Ascending aorta (tissue), 2 donors: Measurements from ENCODE around the gene TMEM132D. TPM values are rescaled to one million over a fixed set of nuclear protein-coding genes. Genes with fewer than 3 reads are reported as not detected.

Experiments
- DNase-seq, 2 donors: peaks; one replicate each; pipeline ENCODE4 v3.0.0-alpha.2; 2019; ENCODE audit warnings: low spot score in 2 of 2
- H3K27ac ChIP-seq, 2 donors: fragments of 200-600 bp; sonication (generic); one replicate each; pipeline ENCODE4 v1.5.1; 2016 to 2017; ENCODE audit warnings: mild to moderate bottlenecking in 1 of 2
- H3K27me3 ChIP-seq: fragments of 200-600 bp; sonication (generic); one replicate; pipeline ENCODE4 v1.5.1; 2017
- H3K36me3 ChIP-seq, 2 donors: fragments of 200-600 bp; sonication (generic); one replicate each; pipeline ENCODE4 v1.5.1; 2016
- H3K4me1 ChIP-seq, 2 donors: fragments of 200-600 bp; sonication (generic); one replicate each; pipeline ENCODE4 v1.5.1; 2016 to 2017; ENCODE audit warnings: mild to moderate bottlenecking in 1 of 2
- H3K4me3 ChIP-seq, 2 donors: fragments of 200-600 bp; sonication (generic); one replicate each; pipeline ENCODE4 v1.5.1; 2016 to 2017; ENCODE audit warnings: mild to moderate bottlenecking in 1 of 2
- H3K9me3 ChIP-seq, 2 donors: fragments of 200-600 bp; sonication (generic); one replicate each; pipeline ENCODE4 v1.5.1; 2016
- CTCF ChIP-seq, 3 experiments: fragments of 200-600 bp in 2 of 3; fragments of 450-650 bp in 1 of 3; sonication (generic) in 2 of 3; IDR thresholded peaks; one replicate each; pipeline ENCODE4 v1.5.1; 2016 to 2019; ENCODE audit warnings: antibody characterized with exemption in 3 of 3, mild to moderate bottlenecking in 1 of 3, moderate library complexity in 1 of 3
- intact Hi-C: fragments of 100-400 bp; cut with DNase I; formaldehyde crosslinking; loops from one replicate; pipeline ENCODE4 v1.15.1; 2023
- total RNA-seq: library from RNA; depleted of rRNA; stranded (reverse); fragments of >200 nt; gene quantifications from one replicate; pipeline ENCODE4 v1.1.0, GENCODE V29; 2016

TMEM132D gene
- total RNA-seq, 1 donor from 2014 or later = not detected

- Histone ChIP-seq H3K9me3 (no peaks in the 10 kb centered on the region), H3K4me3 (no peak overlapping the region), H3K27ac (no peak overlapping the region), H3K27me3 (no peaks in the 10 kb centered on the region), H3K4me1 (no peaks in the 10 kb centered on the region), H3K36me3 (no peaks in the 10 kb centered on the region)
- TF ChIP-seq CTCF (IDR thresholded peaks at IDR 0.05) = no peak
- no peak for DNase-seq
- intact Hi-C loops = no loop called here
Observed at GRCh38 chr12:129127771-129128170, 776.1 kb downstream of the TMEM132D start.

GRCh38 chr12:129127211-129127610 lies 776.6 kb downstream of the TMEM132D start:
- Histone ChIP-seq H3K4me1 (no peaks in the 10 kb centered on the region), H3K9me3 (no peaks in the 10 kb centered on the region), H3K27ac (no peak overlapping the region), H3K4me3 (no peak overlapping the region), H3K27me3 (no peaks in the 10 kb centered on the region), H3K36me3 (no peaks in the 10 kb centered on the region)
- intact Hi-C loops = no loop called here
- no peak for TF ChIP-seq CTCF (IDR thresholded peaks at IDR 0.05)
- no peak for DNase-seq

GRCh38 chr12:129119537-129119936 lies 784.3 kb downstream of the TMEM132D start:
- Histone ChIP-seq H3K4me3 (no peak overlapping the region), H3K36me3 (no peaks in the 10 kb centered on the region), H3K27me3 (no peaks in the 10 kb centered on the region), H3K4me1 (no peaks in the 10 kb centered on the region), H3K9me3 (no peaks in the 10 kb centered on the region), H3K27ac (no peak overlapping the region)
- no peak for TF ChIP-seq CTCF (IDR thresholded peaks at IDR 0.05)
- intact Hi-C loops = no loop called here
- no peak for DNase-seq

GRCh38 chr12:129115558-129115957 lies 788.3 kb downstream of the TMEM132D start:
- TF ChIP-seq CTCF (IDR thresholded peaks at IDR 0.05) = no peak
- Histone ChIP-seq H3K4me3 (no peak overlapping the region), H3K27me3 (no peaks in the 10 kb centered on the region), H3K27ac (no peak overlapping the region), H3K36me3 (no peaks in the 10 kb centered on the region), H3K9me3 (no peaks in the 10 kb centered on the region), H3K4me1 (no peaks in the 10 kb centered on the region)
- DNase-seq = no peak
- intact Hi-C loops = no loop called here

- intact Hi-C loops = no loop called here
- no peak overlapping the region for H3K27ac ChIP-seq
- no peak for DNase-seq
- no peaks in the 10 kb centered on the region for H3K4me1 ChIP-seq
- no peaks in the 10 kb centered on the region for H3K36me3 ChIP-seq
- TF ChIP-seq CTCF (IDR thresholded peaks at IDR 0.05) = no peak
- H3K27me3 ChIP-seq = no peaks in the 10 kb centered on the region
- no peaks in the 10 kb centered on the region for H3K9me3 ChIP-seq
- H3K4me3 ChIP-seq = no peak overlapping the region
Observed at GRCh38 chr12:129110575-129110974, 793.2 kb downstream of the TMEM132D start.
